Hypothalamus (tissue), 51 donors: Measurements from ENCODE around the gene HDAC4.

Source experiments
- DNase-seq, 51 donors: peaks; one replicate each; lab custom pipeline; 2025; lab: John Stamatoyannopoulos, UW

HDAC4 gene

DNA sequence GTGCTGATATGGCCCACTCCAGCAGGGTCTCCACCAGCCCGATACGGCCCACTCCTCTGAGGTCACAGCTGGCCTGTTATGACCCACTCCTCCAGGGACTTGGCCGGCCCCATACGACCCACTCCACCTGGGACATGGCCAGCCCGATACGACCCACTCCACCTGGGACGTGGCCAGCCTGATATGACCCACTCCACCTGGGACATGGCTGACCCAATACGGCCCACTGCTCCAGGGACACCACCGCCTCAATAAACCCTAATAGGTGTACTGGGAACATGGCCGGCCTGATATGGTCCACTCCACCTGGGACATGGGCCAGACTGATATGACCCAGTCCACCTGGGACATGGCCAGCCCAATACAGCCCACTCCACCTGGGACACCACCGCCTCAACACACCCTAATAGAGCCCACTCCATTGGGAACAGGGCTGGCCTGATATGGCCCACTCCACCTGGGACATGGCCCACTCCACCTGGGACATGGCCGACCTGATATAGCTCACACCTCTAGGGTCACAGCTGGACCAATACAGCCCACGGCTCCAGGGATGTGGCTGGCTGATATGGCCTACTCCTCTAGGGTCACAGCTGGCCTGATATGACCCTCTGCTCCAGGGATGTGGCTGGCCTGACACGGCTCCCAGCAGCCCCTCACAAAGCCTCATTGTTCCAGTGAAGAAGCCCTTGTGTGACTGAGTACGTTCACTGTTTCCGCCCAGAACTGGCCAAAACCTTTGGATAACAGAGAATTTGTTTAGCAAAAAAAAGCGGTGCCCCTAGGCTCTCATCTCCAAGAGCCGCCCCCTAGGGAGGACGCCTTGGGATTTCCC is 245.6 kb downstream of the HDAC4 start:
- peak in 36 of 51 donors; percentile 21 to 89 (median 72) for DNase-seq

DNA sequence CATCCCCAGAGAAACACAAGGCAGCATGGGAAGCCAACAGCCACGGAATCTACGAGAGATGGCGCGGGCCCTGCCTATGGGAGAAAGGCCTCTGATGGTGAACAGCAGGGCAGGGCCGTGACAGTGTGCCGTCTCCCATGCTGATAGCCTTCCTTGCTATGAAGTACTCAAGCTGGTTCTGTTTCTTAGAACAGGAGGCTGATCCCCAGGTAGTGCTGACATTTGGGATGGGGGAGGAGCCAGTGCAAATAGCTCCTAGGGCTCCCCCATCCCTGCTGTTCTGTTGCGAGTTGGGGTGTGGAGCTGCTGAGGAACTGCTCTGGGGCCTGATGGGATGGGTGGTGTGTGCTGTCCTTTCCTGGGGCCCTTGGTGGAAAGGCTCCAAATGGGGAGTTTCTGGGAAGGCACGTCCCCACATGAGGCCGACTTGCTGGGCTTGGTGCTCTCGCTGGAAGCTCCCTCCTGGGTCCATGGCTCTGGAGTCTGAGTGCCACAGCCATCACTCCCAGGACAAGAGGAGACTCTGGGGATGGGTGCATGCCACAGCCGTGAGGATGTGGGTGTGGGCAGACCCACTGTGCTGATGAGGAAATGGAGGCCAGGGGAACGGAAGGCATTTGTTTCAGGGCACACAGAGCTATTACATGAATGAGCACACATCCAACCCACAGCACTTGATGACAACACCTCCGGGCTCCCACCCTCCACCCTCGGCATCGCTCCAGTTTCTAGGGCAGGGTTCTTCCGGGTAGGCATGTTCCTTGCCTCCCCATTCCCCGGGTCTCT is 246.8 kb downstream of the HDAC4 start:
- peak in 1 of 51 donors; percentile 21 for DNase-seq

DNA sequence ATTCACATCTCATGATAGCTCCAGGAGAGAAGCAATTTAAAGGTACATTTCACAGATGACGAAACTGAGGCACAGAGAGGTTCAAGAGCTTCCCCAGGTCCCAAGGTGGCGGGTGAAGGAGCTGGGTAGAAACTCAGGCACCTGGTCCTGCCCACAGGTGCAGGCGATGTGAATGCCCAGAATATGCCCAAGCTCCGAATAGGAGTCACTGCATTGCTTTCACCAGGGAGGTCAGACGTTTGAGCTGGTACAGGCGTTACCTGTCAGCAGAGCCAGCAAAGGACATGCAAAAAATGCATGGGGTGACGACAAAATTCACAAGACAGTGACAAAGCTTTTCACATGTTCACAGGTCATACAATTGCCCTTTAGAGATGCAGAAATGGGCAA is 247.9 kb downstream of the HDAC4 start:
- DNase-seq: no peak

DNA sequence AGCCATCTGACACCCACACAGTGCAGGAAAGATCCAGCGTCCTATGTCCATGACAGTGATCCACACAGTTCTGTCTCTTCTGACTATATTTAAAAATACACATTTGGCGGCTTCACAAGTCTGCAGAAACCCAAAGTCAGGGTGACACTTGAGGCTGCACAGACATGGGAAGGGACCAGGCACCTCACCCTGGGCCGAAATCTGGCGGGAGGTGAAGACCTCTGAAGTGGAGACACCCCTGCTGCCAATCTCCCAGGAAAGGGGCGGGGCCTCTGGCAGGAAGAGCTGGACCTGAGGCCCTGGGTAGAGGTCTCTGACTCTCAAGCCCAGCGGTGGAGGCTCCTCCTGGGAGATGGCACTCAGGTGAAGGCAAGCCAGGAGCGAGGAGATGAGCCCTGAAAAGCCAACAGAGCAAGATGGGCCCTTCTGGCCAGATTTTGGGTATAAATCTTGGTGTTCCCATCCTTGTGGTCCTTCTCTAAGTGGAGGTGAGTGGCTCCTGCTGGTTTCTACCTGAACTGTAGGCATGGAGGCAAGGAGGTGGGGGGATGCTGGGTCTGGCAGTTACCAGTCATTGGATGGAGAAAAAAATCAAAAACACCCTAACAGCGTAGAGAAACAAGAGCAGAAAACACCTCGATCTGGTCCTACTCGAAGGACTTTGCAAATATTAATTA is 248.4 kb downstream of the HDAC4 start:
- no peak for DNase-seq

DNA sequence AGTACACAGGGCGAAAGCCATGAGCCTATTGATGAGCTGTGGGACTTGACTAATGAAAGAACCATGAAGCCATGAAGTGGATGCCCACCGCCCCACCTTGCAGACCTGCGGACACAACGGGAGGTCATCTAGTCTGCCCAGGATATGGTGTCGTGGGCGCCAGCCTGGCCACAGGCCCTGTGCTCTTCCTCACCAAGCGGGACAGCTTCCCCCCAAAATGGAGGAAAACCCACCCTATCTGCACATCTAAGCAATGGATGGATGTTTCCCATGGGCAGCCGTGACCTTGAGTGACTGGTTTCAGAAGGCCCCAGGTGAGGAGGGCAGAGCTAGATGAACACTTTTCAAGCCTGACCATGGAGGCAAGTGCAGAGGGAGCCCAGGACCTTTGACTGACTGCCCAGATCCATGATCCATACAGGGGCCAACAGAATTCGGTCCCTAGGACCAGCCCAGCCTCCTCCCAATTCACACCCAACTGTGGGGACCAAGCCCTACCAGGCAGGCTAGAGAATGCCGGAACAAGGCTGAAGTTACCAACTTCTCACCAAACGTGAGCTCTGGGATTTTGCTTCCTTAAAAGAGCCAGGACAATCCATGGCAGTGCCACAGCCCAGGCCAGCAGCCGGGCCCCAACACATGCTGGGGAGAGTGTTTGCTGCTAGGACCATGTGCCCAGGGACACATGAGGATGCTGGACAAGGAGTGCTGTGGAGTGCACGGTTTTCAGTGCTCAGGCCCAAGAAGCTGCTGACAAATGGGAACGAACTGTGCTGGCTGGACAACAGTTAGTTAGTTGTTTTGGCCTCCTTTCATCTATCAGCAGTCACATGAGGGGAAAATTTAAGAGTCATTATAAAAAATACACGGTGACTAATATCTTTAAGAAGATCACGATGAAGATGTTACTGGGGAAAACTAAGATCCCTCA is 249.4 kb downstream of the HDAC4 start:
- peak in 4 of 51 donors; percentile 21 to 38 (median 32) for DNase-seq

DNA sequence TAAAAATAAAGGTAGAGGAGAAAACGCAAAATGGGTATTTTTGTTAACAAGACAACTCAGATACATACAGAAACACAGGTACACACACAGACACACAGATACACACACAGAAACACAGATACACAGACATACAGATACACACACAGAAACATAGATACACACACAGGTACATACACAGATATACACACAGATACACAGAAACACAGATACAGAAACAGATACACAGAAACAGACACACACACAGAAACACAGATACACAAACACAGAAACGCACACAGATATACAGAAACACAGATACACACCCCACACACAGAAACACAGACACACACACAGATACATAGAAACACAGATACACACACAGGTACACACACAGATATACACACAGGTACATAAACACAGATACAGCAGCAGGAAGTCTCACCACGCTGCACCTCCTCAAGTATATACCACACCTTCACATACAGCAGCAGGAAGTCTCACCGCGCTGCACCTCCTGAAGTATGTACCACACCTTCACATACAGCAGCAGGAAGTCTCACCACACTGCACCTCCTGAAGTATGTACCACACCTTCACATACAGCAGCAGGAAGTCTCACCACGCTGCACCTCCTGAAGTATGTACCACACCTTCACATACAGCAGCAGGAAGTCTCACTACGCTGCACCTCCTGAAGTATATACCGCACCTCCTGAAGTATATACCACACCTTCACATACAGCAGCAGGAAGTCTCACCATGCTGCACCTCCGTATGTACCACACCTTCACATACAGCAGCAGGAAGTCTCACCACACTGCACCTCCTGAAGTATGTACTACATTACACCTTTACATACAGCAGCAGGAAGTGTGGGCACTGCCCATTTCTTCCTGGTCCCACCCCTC is 250.5 kb downstream of the HDAC4 start:
- DNase-seq: no peak

DNA sequence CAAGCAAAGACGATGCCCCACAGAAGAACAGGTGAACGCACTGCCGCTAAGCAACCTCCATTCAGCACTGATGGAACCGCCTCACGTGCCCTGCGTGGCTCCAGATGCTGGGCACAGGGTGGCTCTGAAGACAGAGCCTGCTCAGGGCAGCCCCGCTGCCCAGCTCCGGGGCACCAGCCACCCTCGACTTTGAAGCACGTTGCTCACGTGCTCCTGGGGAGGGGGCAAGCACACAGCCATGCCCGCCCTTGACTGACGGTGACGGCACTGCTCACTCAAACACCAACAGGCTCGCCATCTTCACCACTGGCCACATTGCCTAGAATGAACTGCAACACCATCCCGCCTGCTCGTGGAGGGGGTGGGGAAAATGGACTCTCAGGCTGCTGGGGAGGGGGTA is 251.3 kb downstream of the HDAC4 start:
- no peak for DNase-seq

DNA sequence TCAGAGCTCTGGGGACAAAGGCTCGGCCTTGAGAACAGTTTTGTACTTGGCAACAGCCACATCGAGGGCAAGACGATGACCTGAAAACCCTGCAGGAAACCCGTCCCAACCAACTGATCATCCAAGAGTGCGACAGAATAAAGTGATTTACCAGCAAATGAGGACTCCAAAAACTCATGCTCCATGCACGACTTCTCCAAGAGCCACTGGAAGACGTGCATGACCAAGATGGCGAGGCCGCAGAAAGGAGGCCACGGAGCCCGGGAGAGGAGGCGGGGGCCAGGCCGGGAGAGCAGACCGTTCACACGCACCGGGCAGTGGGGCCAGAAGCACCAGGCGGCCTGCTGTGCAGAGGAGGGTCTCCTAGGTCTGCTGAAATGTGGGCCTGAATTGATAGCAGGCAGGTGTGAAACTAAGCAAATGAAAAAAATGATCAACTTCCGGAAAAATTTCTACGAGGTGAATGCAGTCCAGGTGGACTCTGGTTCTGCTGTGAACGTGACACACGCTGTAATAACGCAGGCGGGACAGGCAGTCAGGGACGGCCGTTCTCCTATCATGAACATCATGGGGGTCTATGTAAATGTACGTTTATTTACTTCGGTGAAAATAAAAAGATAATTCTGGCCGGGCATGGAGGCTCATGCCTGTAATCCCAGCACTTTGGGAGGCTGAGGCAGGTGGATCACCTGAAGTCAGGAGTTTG is 252.2 kb downstream of the HDAC4 start:
- no peak for DNase-seq

DNA sequence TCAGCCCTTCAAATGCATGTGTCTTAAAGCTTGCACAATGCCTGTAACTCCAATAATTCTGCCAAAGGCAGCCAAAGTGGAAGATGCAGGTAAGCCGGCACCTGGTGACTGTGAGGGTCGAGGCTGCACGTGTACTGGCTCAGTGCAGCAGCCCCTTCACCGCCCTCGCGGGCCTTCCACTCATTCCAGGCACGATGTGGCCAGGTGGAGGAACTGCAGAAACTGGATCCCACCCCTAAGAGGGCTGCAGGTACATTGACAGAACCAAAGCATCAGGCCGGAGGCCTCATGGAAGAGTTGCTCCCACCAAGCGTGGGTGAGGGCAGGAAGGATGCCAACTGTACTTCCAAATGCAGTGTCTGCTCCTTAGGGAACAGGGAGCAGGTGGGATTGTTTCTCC is 253.4 kb downstream of the HDAC4 start:
- DNase-seq: no peak

DNA sequence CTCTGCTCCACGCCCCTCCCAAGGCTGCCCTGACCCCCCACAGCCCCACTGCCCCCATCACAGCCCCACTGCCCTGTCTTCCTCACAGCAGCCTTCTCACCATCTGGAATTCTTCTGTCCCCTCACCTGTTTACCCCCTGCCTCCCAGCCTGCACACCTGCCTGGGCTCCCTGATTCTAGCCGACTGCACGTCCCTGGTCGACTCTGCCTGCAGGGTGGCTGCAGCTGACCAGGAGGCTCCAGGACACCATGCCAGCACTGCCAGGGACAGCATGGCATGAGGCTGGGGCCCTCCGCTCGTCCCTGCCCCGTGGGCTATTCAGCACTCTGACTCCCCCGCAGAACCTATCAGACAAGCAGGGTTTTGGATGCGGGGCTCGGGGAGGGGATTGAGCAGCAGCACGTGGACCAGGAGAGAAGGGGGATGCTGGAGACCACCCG is 254.1 kb downstream of the HDAC4 start:
- no peak for DNase-seq

DNA sequence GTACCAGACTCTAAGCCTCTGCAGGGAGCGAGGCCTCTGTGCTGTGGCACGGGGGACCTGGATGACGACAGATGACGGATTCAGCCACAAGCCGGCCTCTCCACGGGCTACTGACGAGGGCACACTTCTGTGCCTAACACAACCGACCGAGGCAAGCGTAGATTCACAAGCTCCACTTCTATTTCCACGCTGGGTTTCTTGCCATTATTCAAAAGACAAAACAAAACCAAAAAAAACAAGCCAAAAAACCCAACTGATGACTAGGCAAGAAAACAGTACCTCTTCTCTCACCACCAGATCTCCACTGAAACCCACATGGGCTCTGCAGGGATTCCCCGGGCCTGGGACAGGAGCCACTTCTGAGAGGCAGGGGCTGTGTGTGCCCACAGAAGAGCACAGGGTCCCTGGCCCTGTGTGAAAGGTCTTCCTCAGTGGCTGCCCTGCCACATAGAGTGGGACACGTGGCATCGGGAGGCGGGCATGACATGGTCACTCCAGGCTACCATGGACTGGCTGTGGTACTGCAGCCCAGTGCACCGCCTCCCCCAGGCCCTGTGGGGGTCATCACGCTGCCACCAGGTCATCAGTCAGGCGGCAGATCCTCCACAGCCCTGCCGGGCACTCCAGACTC is 254.7 kb downstream of the HDAC4 start:
- DNase-seq: no peak

DNA sequence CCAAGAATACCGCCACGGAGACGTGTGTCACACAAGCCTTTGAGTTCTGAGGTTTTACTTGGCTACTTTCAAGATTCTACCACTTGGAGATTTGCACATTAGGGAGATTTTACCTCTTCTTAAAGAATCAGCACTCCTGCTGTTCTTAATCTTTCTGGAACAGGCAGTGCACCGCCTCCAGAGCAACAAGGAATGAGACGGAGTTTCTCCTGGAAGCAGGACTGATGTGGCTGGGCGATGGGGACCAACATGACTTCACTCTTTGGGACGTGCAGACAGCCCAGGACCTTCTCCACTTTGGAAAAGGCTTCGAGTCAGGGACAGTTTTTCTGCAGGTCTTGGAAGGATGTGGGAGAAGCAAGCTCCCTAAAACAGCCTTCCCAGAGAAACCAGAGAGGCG is 255.2 kb downstream of the HDAC4 start:
- no peak for DNase-seq

DNA sequence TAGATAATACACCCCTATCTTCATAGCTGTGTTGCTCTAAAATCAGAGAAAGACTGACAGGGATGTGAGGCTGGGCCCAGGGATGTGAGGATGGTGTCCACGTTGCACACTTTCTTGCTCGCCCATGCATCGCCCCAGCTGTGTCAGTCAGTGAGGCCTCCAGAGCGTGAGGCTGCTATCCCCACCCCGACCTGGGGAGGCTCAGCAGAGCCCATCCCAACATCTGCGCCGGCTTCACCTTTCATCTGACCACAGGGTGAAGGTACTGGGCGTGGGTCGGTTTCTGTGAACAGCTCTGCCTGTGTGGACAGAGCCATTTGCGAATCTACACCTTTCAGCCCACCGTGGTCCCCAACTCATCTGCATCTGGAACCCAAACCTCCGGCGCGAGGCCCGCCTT is 255.7 kb downstream of the HDAC4 start:
- no peak for DNase-seq

DNA sequence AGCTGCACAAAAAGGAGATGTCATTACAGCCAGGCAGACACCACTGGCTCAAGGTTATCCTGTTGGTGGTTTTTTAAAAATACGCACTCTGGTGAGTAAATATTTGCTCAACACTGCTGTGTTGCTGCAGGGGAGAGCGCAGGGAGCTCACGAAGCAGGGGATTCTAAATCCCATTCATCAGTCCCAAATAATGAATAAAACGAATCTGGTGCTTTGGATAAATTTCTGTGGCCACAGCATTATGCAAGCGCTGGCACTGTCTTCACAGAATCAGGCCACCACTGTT is 256.2 kb downstream of the HDAC4 start:
- DNase-seq: no peak

DNA sequence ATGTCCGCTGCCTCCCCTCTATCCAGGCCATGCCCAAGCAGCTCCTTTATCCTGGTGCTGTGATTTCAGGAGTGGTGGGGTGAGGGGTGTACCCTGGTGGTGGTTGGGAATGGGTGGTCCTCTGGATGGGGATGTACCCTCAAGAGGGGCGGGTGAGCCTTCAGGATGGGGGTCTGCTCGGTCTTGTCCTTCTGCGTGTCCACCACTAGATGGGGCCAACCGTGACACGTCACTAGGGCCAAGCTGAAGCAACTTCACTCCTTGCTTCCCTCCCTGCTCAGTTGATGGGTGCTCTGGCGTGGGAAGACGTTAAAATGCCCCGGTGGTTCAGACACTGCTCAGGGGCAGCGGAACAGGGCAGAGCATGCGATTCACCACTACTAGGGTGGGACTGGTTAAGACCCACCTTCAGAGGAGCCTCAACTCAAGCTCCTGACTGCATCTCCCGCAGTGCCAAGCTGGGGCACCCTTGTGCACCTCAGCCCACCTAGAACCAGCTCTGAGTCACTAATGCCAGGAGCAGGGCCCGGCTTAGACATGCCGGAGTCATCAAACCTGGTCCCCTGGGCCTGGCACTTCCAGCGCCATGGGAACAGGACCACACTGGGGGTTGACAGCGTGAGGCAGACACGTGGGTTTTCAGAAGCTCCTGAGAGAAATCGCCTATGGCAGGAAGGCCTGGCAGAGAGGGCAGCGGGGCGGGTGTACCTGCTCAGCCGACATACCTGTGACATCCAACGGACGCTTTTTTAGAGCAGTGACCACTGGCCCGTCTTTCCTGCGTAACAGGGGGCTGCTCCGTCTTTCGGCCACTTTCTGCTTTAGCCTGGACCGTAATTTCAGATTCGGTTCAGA is 256.7 kb downstream of the HDAC4 start:
- peak in 19 of 51 donors; percentile 11 to 64 (median 48) for DNase-seq

DNA sequence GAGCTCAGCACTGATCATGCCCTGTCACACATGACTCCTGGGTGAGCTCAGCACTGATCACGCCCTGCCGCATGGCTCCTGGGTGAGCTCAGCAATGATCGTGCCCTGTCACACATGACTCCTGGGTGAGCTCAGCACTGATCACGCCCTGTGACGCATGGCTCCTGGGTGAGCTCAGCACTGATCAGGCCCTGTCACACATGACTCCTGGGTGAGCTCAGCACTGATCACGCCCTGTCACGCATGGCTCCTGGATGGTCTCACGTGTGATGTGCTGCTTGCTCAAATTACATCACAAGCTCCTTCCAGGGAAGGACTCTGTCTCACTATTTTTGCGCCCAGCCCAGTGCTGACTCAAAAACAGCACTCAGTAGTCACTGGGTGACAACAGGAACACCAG is 258.0 kb downstream of the HDAC4 start:
- peak in 1 of 51 donors; percentile 26 for DNase-seq

DNA sequence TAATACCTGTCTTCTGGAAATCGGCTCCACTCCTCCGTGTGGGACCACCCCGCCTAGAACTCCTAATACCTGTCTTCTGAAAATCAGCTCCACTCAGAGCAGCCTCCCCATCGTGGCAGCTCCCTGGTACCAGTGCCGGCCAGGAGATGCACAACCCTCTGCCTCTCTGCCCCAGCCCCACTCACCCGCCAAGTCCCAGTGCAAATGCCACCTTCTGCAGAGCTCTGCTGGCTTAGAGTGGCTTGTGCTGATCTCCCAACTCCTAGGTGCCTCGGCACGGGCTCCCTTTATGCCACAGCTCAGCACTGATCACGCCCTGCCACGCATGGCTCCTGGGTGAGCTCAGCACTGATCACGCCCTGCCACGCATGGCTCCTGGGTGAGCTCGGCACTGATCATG is 258.5 kb downstream of the HDAC4 start:
- no peak for DNase-seq
